ENCODE results near the gene CASR.

CASR gene

DNA sequence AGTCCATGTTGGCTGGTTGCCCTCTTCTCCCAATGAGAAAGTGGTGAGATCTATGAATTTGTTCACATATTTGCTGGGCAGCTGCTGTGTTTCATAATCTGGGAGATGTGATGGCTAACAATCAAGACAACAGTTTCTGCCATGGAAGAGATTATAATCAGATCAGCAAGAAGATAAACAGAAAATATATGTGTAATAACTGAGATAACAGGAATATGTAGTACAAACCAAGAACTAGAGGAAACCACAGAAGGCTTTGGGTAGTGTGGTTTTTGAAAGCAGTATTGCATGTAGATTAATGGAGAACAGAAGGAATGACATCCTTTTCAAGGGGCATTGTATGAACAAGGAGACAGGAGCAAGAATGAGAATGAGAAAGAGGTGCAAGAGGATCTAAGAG is 129.4 kb downstream of the CASR start:
- peak; percentile 21 for DNase-seq

DNA sequence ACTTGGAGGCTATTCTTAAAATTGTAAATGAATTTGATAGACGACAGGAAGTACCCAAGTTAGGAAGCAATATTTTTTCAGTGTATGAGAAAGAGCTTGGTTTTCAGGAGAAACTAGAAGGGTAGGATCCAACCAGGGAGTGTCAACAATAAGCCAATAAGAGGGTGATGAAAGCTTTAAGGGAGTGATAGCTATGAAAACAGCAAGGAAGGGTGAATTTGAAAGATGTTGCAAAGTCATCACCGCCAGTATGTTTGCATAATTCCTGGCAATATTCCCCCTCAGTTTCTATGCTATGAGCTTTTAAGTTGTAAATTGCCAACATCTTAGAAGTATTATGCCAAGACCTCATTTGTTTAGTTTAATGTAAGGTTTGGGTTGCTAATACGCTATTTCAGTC is 129.8 kb downstream of the CASR start:
- peak; percentile 59 for DNase-seq

DNA sequence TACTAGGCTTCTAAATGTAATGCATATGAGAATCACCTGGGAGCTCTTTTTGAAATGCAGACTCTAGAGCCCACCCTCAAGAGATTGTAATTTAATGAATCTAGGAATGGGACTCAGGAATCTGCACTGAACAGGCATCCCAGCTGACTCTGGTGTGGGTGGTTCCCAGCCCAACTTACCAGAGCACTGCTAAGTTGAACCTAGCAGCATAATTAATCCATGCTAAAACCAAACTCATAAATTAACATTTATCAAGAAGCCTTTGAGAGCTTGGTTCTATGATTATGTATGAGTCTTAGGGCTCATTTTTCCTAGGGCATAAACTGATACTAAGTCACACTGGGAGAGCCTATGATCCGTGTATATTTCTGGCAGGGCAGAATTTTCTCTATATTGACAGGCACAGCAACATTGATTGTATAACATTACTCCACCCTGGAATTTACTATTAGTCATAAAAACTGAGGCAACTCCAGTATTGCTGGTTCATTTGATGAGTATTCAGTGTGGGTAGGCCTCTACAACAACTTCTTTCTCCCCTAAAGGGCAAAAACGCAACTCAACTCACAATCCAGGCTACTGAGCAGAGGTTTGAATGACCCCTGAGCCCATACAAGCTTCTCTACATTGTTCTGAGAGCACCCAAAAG is 130.9 kb downstream of the CASR start:
- DNase-seq: peak; percentile 84

DNA sequence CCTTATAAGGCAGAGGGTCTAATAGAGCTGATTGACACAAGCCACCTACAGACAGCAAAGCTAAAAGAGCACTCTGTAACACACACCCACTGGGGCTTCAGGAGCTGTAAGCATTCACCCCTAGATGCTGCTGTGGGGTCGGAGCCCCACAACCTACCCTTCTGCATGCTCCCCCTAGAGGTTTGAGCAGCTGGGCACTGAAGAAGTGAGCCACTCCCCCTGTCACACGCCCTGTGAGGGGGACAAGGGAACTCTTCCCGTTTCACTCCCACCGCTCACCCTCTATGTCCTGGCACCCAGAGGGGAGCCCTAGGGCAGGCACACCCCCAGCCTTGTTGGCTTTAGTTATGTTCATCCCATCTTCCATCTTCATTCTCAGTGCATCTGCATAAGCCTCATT is 132.2 kb downstream of the CASR start:
- DNase-seq: no peak

DNA sequence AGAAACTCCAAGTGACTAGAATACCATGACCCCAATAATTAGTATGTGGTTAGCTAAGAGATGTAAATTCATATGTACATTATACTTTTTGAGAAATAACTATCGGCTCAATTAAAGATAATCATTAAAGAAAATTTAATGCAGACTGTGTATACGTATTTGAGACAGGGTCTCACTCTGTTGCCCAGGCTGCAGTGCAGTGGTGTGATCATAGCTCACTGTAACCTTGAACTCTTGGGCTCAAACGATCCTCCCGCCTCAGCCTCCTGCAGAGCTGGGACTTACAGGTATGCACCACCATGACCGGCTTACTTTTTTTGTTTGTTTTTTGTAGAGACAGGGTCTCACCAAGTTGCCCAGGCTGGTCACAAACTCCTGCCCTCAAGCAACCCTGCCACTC is 132.9 kb downstream of the CASR start:
- DNase-seq: no peak

DNA sequence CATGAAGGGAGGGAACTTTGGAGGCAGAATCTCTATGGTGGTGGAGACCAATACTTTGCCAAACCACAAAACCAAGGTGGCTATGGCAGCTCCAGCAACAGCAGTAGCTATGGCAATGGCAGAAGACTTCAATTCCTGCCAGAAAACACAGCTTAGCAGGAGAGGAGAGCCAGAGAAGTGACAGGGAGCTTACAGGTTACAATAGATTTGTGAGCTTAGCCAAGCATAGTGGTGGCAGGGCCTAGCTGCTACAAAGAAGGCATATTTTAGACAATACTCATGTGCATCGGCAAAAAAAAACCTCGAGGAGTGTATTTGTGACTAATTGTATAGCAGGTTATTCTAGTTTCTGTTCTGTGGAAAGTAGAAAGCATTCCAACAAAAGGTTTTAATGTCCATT is 135.2 kb downstream of the CASR start:
- no peak for DNase-seq

DNA sequence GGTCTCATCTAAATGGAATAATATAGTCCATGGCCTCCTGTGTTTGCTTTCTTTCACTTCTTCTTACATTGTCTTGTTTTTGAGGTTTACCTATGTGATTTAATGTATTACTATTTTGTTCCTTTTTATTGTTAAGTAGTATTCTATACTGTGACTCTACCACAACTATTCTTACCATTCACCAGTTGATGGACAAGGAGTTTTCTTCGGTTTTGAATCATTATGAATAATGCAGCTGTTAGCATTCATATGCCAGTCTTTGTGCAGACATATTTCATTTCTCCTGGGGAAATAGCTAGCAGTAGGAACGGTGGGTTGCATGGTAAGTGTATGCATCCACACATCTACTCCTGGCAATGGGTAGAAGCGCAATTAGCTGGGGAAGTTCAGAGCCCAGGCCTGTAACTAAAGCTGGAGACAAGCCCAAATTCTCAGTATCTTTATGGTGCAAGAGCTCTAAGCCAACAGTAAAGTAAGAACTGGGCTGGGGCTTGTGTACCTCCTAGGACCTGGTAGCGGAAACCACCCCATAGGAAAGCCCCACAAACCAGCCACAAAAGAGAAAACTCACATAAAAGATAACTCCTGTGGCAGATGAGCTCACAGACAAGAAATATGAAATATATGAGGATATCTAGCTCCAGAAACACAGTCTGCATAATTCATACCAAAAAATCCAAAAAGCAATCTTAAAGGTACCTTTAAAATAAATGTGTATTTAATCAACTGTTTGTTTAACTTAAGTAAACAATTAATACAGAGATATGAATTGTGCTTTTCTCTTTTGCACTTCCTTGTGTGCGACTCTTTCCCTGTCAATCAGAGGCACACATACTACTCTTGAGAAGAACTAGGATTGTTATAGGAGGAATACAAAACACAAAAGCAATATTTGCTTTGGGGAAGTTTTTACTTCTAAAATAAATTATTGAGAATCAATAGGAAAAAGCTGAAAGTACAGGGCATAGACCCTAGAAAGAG is 138.9 kb downstream of the CASR start:
- DNase-seq: peak; percentile 49

DNA sequence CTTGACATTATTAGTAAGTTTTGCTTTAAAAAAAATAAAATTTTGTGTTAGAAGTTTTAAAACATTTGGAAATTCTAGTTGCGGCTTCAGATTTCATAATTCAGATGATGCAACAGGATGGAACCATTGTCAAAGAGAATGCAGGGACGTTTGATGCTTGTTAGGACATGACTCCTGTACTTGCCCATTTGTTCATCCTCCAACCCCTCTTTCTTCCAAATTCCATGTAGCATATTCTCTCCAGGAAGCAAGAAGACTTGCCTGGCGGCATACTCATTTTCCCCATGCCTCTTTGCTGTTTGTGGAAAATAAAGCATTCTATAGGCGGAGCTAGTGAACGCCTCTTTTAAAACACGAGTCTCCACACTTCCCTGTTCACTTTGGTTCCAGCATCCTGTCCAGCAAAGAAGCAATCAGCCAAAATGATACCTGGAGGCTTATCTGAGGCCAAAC is 141.4 kb downstream of the CASR start, which contains the start of gene CSTA:
TSS of gene CSTA (plus strand) at position 378 of the 453 bp plus-strand sequence. CDS start at position 423, 45 bp downstream.
- peak; percentile 82 for DNase-seq

DNA sequence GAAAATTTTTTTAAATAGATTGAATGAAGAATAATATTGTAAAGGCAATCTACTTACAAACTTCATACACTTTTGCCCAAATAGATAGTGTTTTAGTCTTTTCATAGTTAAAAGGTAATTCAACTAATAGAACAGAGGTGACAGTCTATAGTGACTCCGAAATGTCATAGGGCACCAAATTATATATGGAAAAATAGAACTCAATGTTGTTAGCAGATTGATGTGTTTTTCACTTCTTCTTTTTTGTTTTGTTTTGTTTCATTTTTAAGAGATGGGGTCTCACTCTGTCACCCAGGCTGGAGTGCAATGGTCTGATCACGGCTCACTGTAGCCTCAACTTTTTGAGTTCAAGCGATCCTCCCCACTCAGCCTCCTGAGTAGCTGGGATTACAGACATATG is 142.3 kb downstream of the CASR start:
- no peak for DNase-seq

DNA sequence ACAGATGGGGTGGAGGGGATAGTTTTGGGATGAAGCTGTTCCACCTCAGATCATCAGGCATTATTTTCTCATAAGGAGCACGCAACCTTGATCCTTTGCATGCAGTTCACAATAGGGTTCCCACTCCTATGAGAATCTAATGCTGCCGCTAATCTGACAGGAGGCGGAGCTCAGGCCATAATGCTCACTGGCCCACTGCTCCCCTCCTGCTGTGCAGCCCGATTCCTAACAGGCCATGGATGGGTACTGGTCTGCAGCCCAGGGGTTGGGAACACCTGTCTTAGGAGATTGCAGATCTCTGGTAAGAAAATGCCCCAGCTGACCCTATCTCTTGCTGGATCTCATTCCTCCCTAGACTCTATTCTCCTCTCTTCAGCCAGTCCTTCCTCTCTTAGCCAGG is 148.4 kb downstream of the CASR start:
- DNase-seq: no peak

DNA sequence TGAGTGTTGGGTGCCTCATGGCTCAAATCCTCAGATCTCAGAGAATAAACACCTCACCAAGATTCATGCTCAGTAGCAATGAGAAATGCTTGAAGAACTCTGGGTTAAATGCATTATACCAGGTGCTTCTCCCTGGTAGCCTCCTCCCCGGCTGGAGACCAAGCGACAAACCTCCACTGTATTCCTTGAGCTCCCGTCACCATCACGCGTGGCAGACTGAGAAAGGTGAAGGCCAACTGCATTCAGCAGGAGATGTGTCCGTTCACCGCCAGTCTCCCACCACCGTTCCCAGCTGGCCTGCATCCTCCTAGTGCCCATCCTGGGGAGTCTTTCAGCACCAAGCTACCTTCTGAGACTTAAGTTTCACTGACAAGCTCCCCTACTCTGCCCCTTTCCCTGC is 149.1 kb downstream of the CASR start:
- DNase-seq: no peak

Data from inflammatory macrophage treated with lipopolysaccharide for 4 hours (primary cell).